Adrenal gland (tissue), 5 donors: ENCODE results near the gene PARD3B.

ENCODE experiments used
- CTCF ChIP-seq, 6 experiments: fragments of 450-650 bp in 4 of 6; fragments of 200-600 bp in 2 of 6; sonication (generic) in 1 of 6; IDR thresholded peaks; 1 replicate in 5 of 6; 2 replicates in 1 of 6; pipeline versions ENCODE4 v1.5.1 to v1.8.0; 2016 to 2021; ENCODE audit warnings: antibody characterized with exemption in 6 of 6, mild to moderate bottlenecking in 2 of 6, moderate library complexity in 1 of 6
- POLR2A ChIP-seq, 2 donors: fragments of 450-650 bp; IDR thresholded peaks; one replicate each; pipeline ENCODE4 v1.6.1; 2017; ENCODE audit warnings: antibody characterized with exemption in 2 of 2, mild to moderate bottlenecking in 2 of 2, moderate library complexity in 1 of 2
- donor health status: DM: no; HTN: no; CAD: no.

- TF ChIP-seq CTCF (IDR thresholded peaks at IDR 0.05), result no peak
- TF ChIP-seq POLR2A (IDR thresholded peaks at IDR 0.05), result no peak
Measured at GRCh38 chr2:205628422-205628821, 1083.1 kb downstream of the PARD3B start.
